ENCODE measurements around the gene CDKAL1.

The CDKAL1 gene

GRCh38 chr6:20845592-20845991 is 311.3 kb downstream of the CDKAL1 start:
- H3K36me3 ChIP-seq (ENCODE audit: control insufficient read depth, insufficient read depth, low read length) = no peaks in the 10 kb centered on the region
- H3K27ac ChIP-seq (ENCODE audit: low read length) = no peak overlapping the region
- H3K4me3 ChIP-seq (ENCODE audit: low read length) = no peak overlapping the region
- H3K27me3 ChIP-seq (ENCODE audit: control insufficient read depth, insufficient read depth, low read length) = no peaks in the 10 kb centered on the region
- no peak for DNase-seq (ENCODE audit: low read depth, low spot score)
- H3K9me3 ChIP-seq (ENCODE audit: control insufficient read depth, insufficient read depth, low read length) = no peaks in the 10 kb centered on the region
- H3K4me1 ChIP-seq (ENCODE audit: control insufficient read depth, insufficient read depth, low read length) = no peaks in the 10 kb centered on the region; the same call in 1 of the 2 replicates

DNA sequence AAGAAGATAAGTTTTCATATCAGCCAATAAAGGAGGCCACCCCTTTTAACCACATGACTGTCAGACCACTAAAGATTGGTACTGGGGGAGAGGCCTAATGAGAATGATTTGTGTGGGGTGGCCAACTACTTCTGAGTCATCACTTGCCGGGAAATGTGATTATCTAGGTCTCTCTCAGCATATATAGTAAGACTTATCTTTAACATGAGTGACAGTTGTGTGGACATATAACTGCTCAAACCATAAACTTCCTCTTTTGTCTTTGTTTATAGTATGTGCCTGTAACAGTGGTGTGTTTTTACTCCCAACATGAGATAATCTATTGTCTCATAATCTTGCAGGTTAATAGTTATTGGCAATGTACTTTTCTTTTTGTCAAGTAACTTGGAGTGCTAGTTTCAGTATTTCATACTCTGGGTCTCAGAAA is 312.4 kb downstream of the CDKAL1 start:
- Histone ChIP-seq H3K9me3 (ENCODE audit: control insufficient read depth, insufficient read depth, low read length) (no peaks in the 10 kb centered on the region), H3K36me3 (ENCODE audit: control insufficient read depth, insufficient read depth, low read length) (no peaks in the 10 kb centered on the region), H3K4me3 (ENCODE audit: low read length) (no peak overlapping the region), H3K27ac (ENCODE audit: low read length) (no peak overlapping the region), H3K27me3 (ENCODE audit: control insufficient read depth, insufficient read depth, low read length) (no peaks in the 10 kb centered on the region), H3K4me1 (ENCODE audit: control insufficient read depth, insufficient read depth, low read length) (no peaks in the 10 kb centered on the region; the same call in 1 of the 2 replicates)
- DNase-seq (ENCODE audit: low read depth, low spot score) = no peak
- no CpG with 5 or more reads among the region's 1 CpG for WGBS (ENCODE audit: insufficient coverage, insufficient read length)

- Histone ChIP-seq H3K36me3 (ENCODE audit: control insufficient read depth, insufficient read depth, low read length) (no peaks in the 10 kb centered on the region), H3K4me1 (ENCODE audit: control insufficient read depth, insufficient read depth, low read length) (no peaks in the 10 kb centered on the region; the same call in 1 of the 2 replicates), H3K9me3 (ENCODE audit: control insufficient read depth, insufficient read depth, low read length) (no peaks in the 10 kb centered on the region), H3K27me3 (ENCODE audit: control insufficient read depth, insufficient read depth, low read length) (no peaks in the 10 kb centered on the region), H3K4me3 (ENCODE audit: low read length) (no peak overlapping the region), H3K27ac (ENCODE audit: low read length) (no peak overlapping the region)
- no CpG with 5 or more reads among the region's 3 CpGs for whole genome bisulfite sequencing (ENCODE audit: insufficient coverage, insufficient read length)
- no peak for DNase-seq (ENCODE audit: low read depth, low spot score)
Observed at GRCh38 chr6:20847904-20848303, 313.6 kb downstream of the CDKAL1 start.

DNA sequence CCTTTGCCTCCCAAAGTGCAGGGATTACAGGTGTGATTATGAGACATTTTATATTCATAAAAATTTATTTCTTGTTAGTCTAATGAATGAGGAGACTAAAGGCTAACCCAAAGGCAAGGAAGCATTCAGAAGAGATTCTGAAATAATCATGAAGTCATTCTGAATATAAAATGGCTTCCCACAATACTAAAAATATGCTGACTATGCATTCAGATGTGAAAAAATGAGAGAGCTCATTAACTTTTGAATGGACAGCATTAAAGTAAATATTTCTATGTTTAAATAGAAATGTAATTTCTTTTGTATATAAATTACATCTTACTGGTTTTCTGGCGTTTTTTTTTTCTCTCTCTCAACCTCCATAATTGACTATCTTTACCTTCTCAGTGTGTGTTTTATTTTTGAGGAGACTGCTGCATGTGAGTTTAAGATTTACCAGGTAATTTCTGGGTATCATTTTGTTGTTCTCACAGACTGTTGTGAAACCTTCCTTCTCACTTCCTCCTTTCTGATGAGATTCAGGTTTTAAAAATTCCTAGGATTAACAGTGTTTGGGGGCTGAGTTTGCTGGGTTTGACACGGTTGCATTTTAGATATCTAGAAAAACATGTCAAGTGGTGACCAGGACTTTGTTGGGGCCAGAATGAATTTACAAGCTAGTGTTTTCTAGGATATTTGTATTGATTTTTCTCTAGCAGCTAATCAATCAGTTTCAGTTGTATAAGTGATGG is 316.6 kb downstream of the CDKAL1 start:
- no CpG with 5 or more reads among the region's 2 CpGs for WGBS (ENCODE audit: insufficient coverage, insufficient read length)
- Histone ChIP-seq H3K27ac (ENCODE audit: low read length) (no peak overlapping the region), H3K4me1 (ENCODE audit: control insufficient read depth, insufficient read depth, low read length) (no peaks in the 10 kb centered on the region; the same call in 1 of the 2 replicates), H3K4me3 (ENCODE audit: low read length) (no peak overlapping the region), H3K36me3 (ENCODE audit: control insufficient read depth, insufficient read depth, low read length) (no peaks in the 10 kb centered on the region), H3K27me3 (ENCODE audit: control insufficient read depth, insufficient read depth, low read length) (no peaks in the 10 kb centered on the region), H3K9me3 (ENCODE audit: control insufficient read depth, insufficient read depth, low read length) (no peaks in the 10 kb centered on the region)
- no peak for DNase-seq (ENCODE audit: low read depth, low spot score)

DNA sequence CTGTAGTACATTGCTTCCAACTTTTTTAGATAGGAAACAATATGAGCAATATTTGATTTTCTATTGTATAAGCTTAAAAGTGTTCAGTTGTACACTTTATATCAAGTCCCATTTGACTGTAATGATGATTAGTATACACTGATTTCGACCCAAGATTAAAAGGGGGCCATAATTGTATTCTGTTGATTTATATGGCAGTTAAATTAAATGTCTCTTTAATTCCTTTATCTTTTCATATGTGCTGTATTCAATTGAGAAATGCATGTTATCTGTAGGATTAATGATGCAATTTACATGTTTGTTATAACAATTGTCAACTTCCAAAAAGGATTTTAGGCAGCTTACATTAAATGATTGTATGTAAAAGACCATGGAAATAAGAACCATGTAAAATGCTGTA is 317.5 kb downstream of the CDKAL1 start:
- Histone ChIP-seq H3K27me3 (ENCODE audit: control insufficient read depth, insufficient read depth, low read length) (no peaks in the 10 kb centered on the region), H3K36me3 (ENCODE audit: control insufficient read depth, insufficient read depth, low read length) (no peaks in the 10 kb centered on the region), H3K4me1 (ENCODE audit: control insufficient read depth, insufficient read depth, low read length) (no peaks in the 10 kb centered on the region; the same call in 1 of the 2 replicates), H3K27ac (ENCODE audit: low read length) (no peak overlapping the region), H3K4me3 (ENCODE audit: low read length) (no peak overlapping the region), H3K9me3 (ENCODE audit: control insufficient read depth, insufficient read depth, low read length) (no peaks in the 10 kb centered on the region)
- no peak for DNase-seq (ENCODE audit: low read depth, low spot score)
- WGBS (ENCODE audit: insufficient coverage, insufficient read length) = no CpG with 5 or more reads among the region's 1 CpG

DNA sequence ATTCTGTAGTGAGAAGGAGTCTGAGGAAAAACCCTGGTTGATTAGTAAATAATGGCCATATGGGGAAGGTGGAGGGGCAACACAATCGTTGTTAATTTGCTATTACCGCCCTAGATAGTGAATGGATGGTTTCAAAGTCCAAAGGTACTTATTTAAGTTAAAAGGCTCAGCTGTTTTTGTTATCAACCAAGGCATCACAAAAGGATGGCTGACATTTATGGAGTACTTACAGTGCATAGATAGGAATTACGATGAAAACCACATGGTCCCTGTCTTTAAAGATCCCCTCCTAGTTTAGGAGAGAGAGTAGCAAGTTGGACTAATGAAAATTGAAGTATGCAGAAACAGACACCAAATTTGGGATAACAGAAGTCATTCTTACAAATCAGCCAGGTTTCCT is 319.6 kb downstream of the CDKAL1 start:
- WGBS (ENCODE audit: insufficient coverage, insufficient read length) = no CpG with 5 or more reads among the region's 3 CpGs
- no peak for DNase-seq (ENCODE audit: low read depth, low spot score)
- no peak overlapping the region for H3K27ac ChIP-seq (ENCODE audit: low read length)
- no peak overlapping the region for H3K4me3 ChIP-seq (ENCODE audit: low read length)
- no peaks in the 10 kb centered on the region for H3K9me3 ChIP-seq (ENCODE audit: control insufficient read depth, insufficient read depth, low read length)
- no peaks in the 10 kb centered on the region for H3K36me3 ChIP-seq (ENCODE audit: control insufficient read depth, insufficient read depth, low read length)
- H3K27me3 ChIP-seq (ENCODE audit: control insufficient read depth, insufficient read depth, low read length) = no peaks in the 10 kb centered on the region
- H3K4me1 ChIP-seq (ENCODE audit: control insufficient read depth, insufficient read depth, low read length) = no peaks in the 10 kb centered on the region

GRCh38 chr6:20856681-20857288 is 322.5 kb downstream of the CDKAL1 start:
- Histone ChIP-seq H3K36me3 (ENCODE audit: control insufficient read depth, insufficient read depth, low read length) (no peaks in the 10 kb centered on the region), H3K4me3 (ENCODE audit: low read length) (no peak overlapping the region), H3K9me3 (ENCODE audit: control insufficient read depth, insufficient read depth, low read length) (no peaks in the 10 kb centered on the region), H3K27ac (ENCODE audit: low read length) (no peak overlapping the region), H3K4me1 (ENCODE audit: control insufficient read depth, insufficient read depth, low read length) (no peaks in the 10 kb centered on the region), H3K27me3 (ENCODE audit: control insufficient read depth, insufficient read depth, low read length) (no peaks in the 10 kb centered on the region)
- no peak for DNase-seq (ENCODE audit: low read depth, low spot score)
- 100% methylated on average over 1 of the region's 7 CpGs for WGBS (ENCODE audit: insufficient coverage, insufficient read length)

GRCh38 chr6:20861481-20861880 is 327.2 kb downstream of the CDKAL1 start:
- DNase-seq (ENCODE audit: low read depth, low spot score) = no peak
- no CpG with 5 or more reads among the region's 1 CpG for WGBS (ENCODE audit: insufficient coverage, insufficient read length)
- H3K36me3 ChIP-seq (ENCODE audit: control insufficient read depth, insufficient read depth, low read length) = no peaks in the 10 kb centered on the region

GRCh38 chr6:20866036-20866435 is 331.8 kb downstream of the CDKAL1 start:
- Histone ChIP-seq H3K4me3 (ENCODE audit: low read length) (no peak overlapping the region), H3K9me3 (ENCODE audit: control insufficient read depth, insufficient read depth, low read length) (no peaks in the 10 kb centered on the region), H3K4me1 (ENCODE audit: control insufficient read depth, insufficient read depth, low read length) (no peaks in the 10 kb centered on the region; the same call in 1 of the 2 replicates), H3K36me3 (ENCODE audit: control insufficient read depth, insufficient read depth, low read length) (no peaks in the 10 kb centered on the region), H3K27me3 (ENCODE audit: control insufficient read depth, insufficient read depth, low read length) (no peaks in the 10 kb centered on the region), H3K27ac (ENCODE audit: low read length) (no peak overlapping the region)
- DNase-seq (ENCODE audit: low read depth, low spot score) = no peak
- WGBS (ENCODE audit: insufficient coverage, insufficient read length) = no CpG with 5 or more reads among the region's 1 CpG

More at GRCh38 chr6:20861481-20861880, 327.2 kb downstream of the CDKAL1 start:
- no peaks in the 10 kb centered on the region for H3K9me3 ChIP-seq (ENCODE audit: control insufficient read depth, insufficient read depth, low read length)
- H3K4me3 ChIP-seq (ENCODE audit: low read length) = no peak overlapping the region
- no peaks in the 10 kb centered on the region; the same call in 1 of the 2 replicates for H3K4me1 ChIP-seq (ENCODE audit: control insufficient read depth, insufficient read depth, low read length)
- H3K27ac ChIP-seq (ENCODE audit: low read length) = no peak overlapping the region
- H3K27me3 ChIP-seq (ENCODE audit: control insufficient read depth, insufficient read depth, low read length) = no peaks in the 10 kb centered on the region

DNA sequence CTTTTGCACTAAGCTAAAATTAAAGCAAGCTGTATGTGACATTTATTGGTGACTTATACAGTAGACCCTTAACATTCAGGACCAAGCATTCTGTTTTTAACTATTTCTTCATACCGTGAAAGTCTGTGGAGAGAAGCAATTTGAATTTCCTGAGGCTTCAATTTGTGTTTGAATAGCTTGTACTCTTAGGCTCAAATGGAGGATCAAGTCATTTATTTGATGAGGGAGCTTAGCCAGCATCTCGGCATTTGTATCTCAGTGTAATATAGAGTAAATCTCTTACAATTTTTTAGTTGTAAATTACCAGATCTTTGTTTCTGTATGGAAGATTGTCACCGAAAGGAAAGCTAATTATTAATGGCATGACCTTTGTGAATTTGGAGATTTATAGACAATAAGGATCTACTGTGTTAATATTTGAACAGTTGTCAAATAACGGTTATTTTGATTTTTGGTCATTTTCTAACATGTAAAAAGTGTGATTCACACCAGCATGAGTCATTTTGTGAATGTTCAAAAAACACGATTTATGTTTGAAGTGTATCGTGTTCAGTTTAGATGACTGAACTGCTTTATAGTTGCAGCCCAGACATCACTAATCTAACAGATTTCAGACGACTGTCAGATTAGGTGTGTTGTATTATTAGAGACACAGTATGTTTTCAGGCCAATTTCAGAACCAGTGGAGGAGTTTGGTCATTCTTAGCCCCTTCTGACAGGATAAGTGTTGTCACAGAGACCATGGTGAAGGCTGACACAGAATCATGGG is 332.9 kb downstream of the CDKAL1 start:
- H3K4me1 ChIP-seq (ENCODE audit: control insufficient read depth, insufficient read depth, low read length) = no peaks in the 10 kb centered on the region; the same call in 1 of the 2 replicates
- DNase-seq (ENCODE audit: low read depth, low spot score) = no peak
- H3K4me3 ChIP-seq (ENCODE audit: low read length) = no peak overlapping the region
- WGBS (ENCODE audit: insufficient coverage, insufficient read length) = no CpG with 5 or more reads among the region's 7 CpGs
- H3K27me3 ChIP-seq (ENCODE audit: control insufficient read depth, insufficient read depth, low read length) = no peaks in the 10 kb centered on the region
- no peaks in the 10 kb centered on the region for H3K9me3 ChIP-seq (ENCODE audit: control insufficient read depth, insufficient read depth, low read length)
- no peak overlapping the region for H3K27ac ChIP-seq (ENCODE audit: low read length)
- H3K36me3 ChIP-seq (ENCODE audit: control insufficient read depth, insufficient read depth, low read length) = no peaks in the 10 kb centered on the region

Measured in iPS DF 6.9 (cell line).